Heart left ventricle (tissue), 16 donors: Measurements from ENCODE around the gene SLC22A7. TPM values are rescaled to one million over a fixed set of nuclear protein-coding genes. Genes with fewer than 3 reads are reported as not detected.

ENCODE experiments used
- ATAC-seq, 4 donors: fragments of 200-7000 bp; cut with Tn5 transposase; one replicate each; pipeline ENCODE4 v1.9.1; 2020 to 2022; ENCODE audit warnings: moderate library complexity in 4 of 4, mild to moderate bottlenecking in 3 of 4, moderate number of reproducible peaks in 1 of 4
- DNase-seq, 5 donors: peaks; one replicate each; pipeline ENCODE4 v3.0.0-alpha.2; 2020
- H3K27ac ChIP-seq, 12 donors: fragments of 200-600 bp; sonication (generic) in 4 of 12; one replicate each; pipeline versions ENCODE4 v1.5.0 to v1.8.0; 2016 to 2022; ENCODE audit warnings: mild to moderate bottlenecking in 2 of 12
- H3K27me3 ChIP-seq, 9 donors: fragments of 200-600 bp; sonication (generic) in 2 of 9; one replicate each; pipeline versions ENCODE4 v1.5.1 to v1.8.0; 2016 to 2022; ENCODE audit warnings: mild to moderate bottlenecking in 3 of 9
- H3K36me3 ChIP-seq, 9 donors: fragments of 200-600 bp; sonication (generic) in 2 of 9; one replicate each; pipeline versions ENCODE4 v1.5.0 to v1.8.0; 2018 to 2022; ENCODE audit warnings: mild to moderate bottlenecking in 2 of 9
- H3K4me1 ChIP-seq, 12 donors: fragments of 200-600 bp; sonication (generic) in 4 of 12; one replicate each; pipeline versions ENCODE4 v1.5.0 to v1.8.0; 2016 to 2022; ENCODE audit warnings: mild to moderate bottlenecking in 3 of 12
- H3K4me3 ChIP-seq, 12 donors: fragments of 200-600 bp; sonication (generic) in 4 of 12; one replicate each; pipeline versions ENCODE4 v1.5.0 to v1.8.0; 2017 to 2022; ENCODE audit warnings: mild to moderate bottlenecking in 9 of 12, moderate library complexity in 4 of 12
- H3K9me3 ChIP-seq, 12 donors: fragments of 200-600 bp; sonication (generic) in 4 of 12; one replicate each; pipeline versions ENCODE4 v1.5.0 to v1.8.0; 2016 to 2022; ENCODE audit warnings: mild to moderate bottlenecking in 1 of 12
- CTCF ChIP-seq, 12 donors: fragments of 200-600 bp; sonication (generic) in 4 of 12; IDR thresholded peaks; one replicate each; pipeline versions ENCODE4 v1.5.0 to v1.8.0; 2018 to 2022; ENCODE audit warnings: antibody characterized with exemption in 12 of 12, mild to moderate bottlenecking in 5 of 12
- POLR2A ChIP-seq, 2 donors: fragments of 450-650 bp; IDR thresholded peaks; one replicate each; pipeline ENCODE4 v1.6.1; 2017; ENCODE audit warnings: antibody characterized with exemption in 2 of 2, mild to moderate bottlenecking in 2 of 2, moderate library complexity in 2 of 2
- WGBS, 4 donors: extraction: QIAGEN DNeasy Blood & Tissue Kit in 2 of 4; methylation state at CpG; one replicate each; pipeline versions ENCODE4 v1.1.5 to v1.1.7; 2013 to 2018; 5-methylcytosine and 5-hydroxymethylcytosine counted together
- intact Hi-C, 10 donors: fragments of 100-400 bp; cut with DNase I; formaldehyde crosslinking; loops; one replicate each; pipeline versions ENCODE4 v1.11.1 to v1.14.2; 2022
- polyA plus RNA-seq, 2 donors: library from polyadenylated mRNA; stranded (reverse); fragments of 200-250 nt; gene quantifications; one replicate each; pipeline ENCODE4 v1.2.3, GENCODE V29; 2013
- total RNA-seq, 9 donors: library from RNA; depleted of rRNA in 2 of 9; stranded (reverse); fragments of >200 nt in 2 of 9; fragmentation: NEBNext Ultra II Directional in 3 of 9; extraction: Animal tissue kit (Norgen Biotek cat#: 25700) in 3 of 9; gene quantifications; one replicate each; pipeline versions ENCODE4 v1.1.0 to v1.2.4, GENCODE V29; 2016 to 2023
- donor health status: ischemic (EF 13 %, LVEDD 7.1; RV severe dilation, severe dysfunction).
- donor health status: healthy with polysubstance abuse.
- donor health status: DM: no; HTN: yes; CAD: no.
- donor health status: DM: no; HTN: no; CAD: no.
- donor health status: ischemic (EF 25% LVEDD 6.9; RV normal size, moderate dysfunction).
- donor health status: ischemic (EF 25% LVEDD 5.7; RV mildly dilated, moderate dysfunction).
- donor health status: healthy.
- donor health status: DM: yes; HTN: yes; CAD: no.
- donor health status: ischemic (EF 35%, LVEDD 5.7; RV mildly dilated, moderate dysfunction).
- donor health status: nonischemic (EF 11% LVEDD 7.7; RV severe dilation, severe dysfunction).
- donor health status: DM: yes; HTN: yes; CAD: no.
- donor health status: PGD.
- donor health status: ischemic (EF 29% LVEDD 5.4; RV normal size, mild dysfunction).
- donor health status: nonischemic (EF 23%, LVEDD 6.1; RV moderate dilation, normal function).

Gene SLC22A7
- total and polyA plus RNA-seq, 11 donors, result 0.12 to 0.32 (median 0.16) TPM; not detected in 6

GRCh38 chr6:43310134-43310533 lies 12.1 kb downstream of the SLC22A7 start:
- Histone ChIP-seq H3K36me3 (no peaks in the 10 kb centered on the region), H3K4me3 (no peak overlapping the region), H3K4me1 (peaks cover 0 to 51% (median 11%) of the 10 kb centered on the region in 12 donors), H3K9me3 (no peaks in the 10 kb centered on the region), H3K27ac (no peak overlapping the region), H3K27me3 (peaks cover 0 to 8% (median 0%) of the 10 kb centered on the region in 9 donors)
- no peak for ATAC-seq
- WGBS, 4 donors, result 94 to 98% (median 95%) methylated on average over 2 of the region's 2 CpGs
- no peak for DNase-seq
- no peak for TF ChIP-seq POLR2A (IDR thresholded peaks at IDR 0.05)
- TF ChIP-seq CTCF (IDR thresholded peaks at IDR 0.05), result no peak
- intact Hi-C loops, result no loop called here

GRCh38 chr6:43310624-43311023 lies 12.6 kb downstream of the SLC22A7 start:
- intact Hi-C loops, result no loop called here
- no peaks in the 10 kb centered on the region for H3K9me3 ChIP-seq
- H3K4me3 ChIP-seq, result no peak overlapping the region
- H3K36me3 ChIP-seq, result no peaks in the 10 kb centered on the region
- DNase-seq (no peak), ATAC-seq (no peak)
- H3K27ac ChIP-seq, result no peak overlapping the region
- peaks cover 0 to 8% (median 0%) of the 10 kb centered on the region in 9 donors for H3K27me3 ChIP-seq
- peaks cover 0 to 51% (median 11%) of the 10 kb centered on the region in 12 donors for H3K4me1 ChIP-seq
- TF ChIP-seq POLR2A (IDR thresholded peaks at IDR 0.05), result no peak
- TF ChIP-seq CTCF (IDR thresholded peaks at IDR 0.05), result no peak

GRCh38 chr6:43311666-43312065 lies 13.6 kb downstream of the SLC22A7 start:
- ATAC-seq, result no peak
- H3K9me3 ChIP-seq, result no peaks in the 10 kb centered on the region
- no peak overlapping the region for H3K4me3 ChIP-seq
- H3K4me1 ChIP-seq, result peaks cover 0 to 51% (median 11%) of the 10 kb centered on the region in 12 donors
- TF ChIP-seq POLR2A (IDR thresholded peaks at IDR 0.05), result no peak
- TF ChIP-seq CTCF (IDR thresholded peaks at IDR 0.05), result no peak
- H3K36me3 ChIP-seq, result no peaks in the 10 kb centered on the region
- no peak overlapping the region for H3K27ac ChIP-seq
- peaks cover 0 to 8% (median 0%) of the 10 kb centered on the region in 9 donors for H3K27me3 ChIP-seq
- no peak for DNase-seq
- intact Hi-C loops, result no loop called here
- 71 to 90% (median 78%) methylated on average over 3 of the region's 3 CpGs for WGBS, 4 donors

- ATAC-seq (no peak), DNase-seq (no peak)
- Histone ChIP-seq H3K4me3 (no peak overlapping the region), H3K36me3 (no peaks in the 10 kb centered on the region), H3K27me3 (peaks cover 0 to 3% (median 0%) of the 10 kb centered on the region in 9 donors), H3K27ac (no peak overlapping the region), H3K9me3 (no peaks in the 10 kb centered on the region), H3K4me1 (peaks cover 0 to 39% (median under 1%) of the 10 kb centered on the region in 12 donors)
- WGBS, 4 donors, result 88 to 100% (median 97%) methylated on average over 1 of the region's 1 CpG
- intact Hi-C loops, result no loop called here
- TF ChIP-seq POLR2A (IDR thresholded peaks at IDR 0.05), result no peak
- no peak for TF ChIP-seq CTCF (IDR thresholded peaks at IDR 0.05)
These were observed 15.8 kb downstream of the SLC22A7 start for GRCh38 chr6:43313813-43314212.
